Measurements from ENCODE around the gene TRIM64C. TPM values are rescaled to one million over a fixed set of nuclear protein-coding genes. Genes with fewer than 3 reads are reported as not detected.

TRIM64C gene, protein sequence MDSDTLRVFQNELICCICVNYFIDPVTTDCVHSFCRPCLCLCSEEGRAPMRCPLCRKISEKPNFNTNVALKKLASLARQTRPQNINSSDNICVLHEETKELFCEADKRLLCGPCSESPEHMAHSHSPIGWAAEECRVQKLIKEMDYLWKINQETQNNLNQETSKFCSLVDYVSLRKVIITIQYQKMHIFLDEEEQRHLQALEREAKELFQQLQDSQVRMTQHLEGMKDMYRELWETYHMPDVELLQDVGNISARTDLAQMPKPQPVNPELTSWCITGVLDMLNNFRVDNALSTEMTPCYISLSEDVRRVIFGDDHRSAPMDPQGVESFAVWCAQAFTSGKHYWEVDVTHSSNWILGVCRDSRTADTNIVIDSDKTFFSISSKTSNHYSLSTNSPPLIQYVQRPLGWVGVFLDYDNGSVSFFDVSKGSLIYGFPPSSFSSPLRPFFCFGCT
- total RNA-seq (2022; extraction: Qiagen RNA extraction; ENCODE audit: low read depth) = not detected in 5 replicates

DNA sequence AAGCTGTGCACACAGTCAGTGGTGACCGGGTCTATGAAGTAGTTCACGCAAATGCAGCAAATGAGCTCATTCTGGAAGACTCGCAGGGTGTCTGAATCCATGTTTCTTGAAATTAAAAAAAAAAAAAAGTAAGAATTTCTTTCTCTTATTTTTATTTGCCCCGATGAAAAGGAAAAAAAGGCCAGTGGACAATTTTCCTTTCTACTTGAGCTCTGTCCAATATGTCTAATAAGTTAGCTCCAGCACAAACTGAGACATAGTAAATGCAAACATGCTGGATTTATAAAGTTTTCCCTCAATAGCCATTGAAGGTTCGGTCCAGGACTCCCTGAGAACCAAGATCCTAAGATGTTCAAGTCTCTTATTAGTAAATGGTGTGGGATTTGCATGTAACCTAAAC lies at the start of gene TRIM64C:
TRIM64C (minus strand) TSS at position 101 of the 400 bp plus-strand sequence; CDS start at position 101, 0 bp downstream.

DNA sequence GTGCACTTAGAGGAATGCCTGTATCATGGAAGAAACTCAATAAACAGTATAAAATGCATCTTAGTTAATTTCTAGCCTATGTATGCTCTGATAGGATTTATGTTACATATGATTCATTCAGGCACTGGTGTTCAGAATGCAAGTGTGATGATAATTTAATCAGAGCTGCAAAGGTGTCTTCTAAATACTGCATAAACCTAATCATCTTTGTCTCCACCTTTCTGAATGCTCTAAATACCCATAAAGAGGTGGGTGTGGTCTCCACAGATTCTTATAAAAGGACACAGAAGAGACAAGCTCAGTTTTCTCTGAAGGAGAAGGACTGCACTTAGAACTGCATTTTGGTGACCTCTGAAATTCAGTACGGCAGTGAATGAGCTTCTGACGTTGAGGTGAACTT lies 30.4 kb downstream of the TRIM64C start, which contains the start of gene TRIM49B:
TRIM49B (plus strand) TSS at position 301 of the 400 bp plus-strand sequence. CDS start 2,777 bp downstream, outside the sequence.

Other genes starting within 250 kb of the TRIM64C start
- not detected in 5 replicates for gene TRIM51G, start 75.2 kb downstream of the TRIM64C start, total RNA-seq (2022; extraction: Qiagen RNA extraction; ENCODE audit: low read depth)
- not detected in 5 replicates for gene TRIM49B, start 30.3 kb downstream of the TRIM64C start, total RNA-seq (2022; extraction: Qiagen RNA extraction; ENCODE audit: low read depth)
- gene FOLH1, start 149.5 kb upstream of the TRIM64C start, total RNA-seq (2022; extraction: Qiagen RNA extraction; ENCODE audit: low read depth) = not detected in 5 replicates

Data from A549 treated with DMSO at 1 μM for 4 hours (cell line).